ENCODE results near the gene ARHGEF4. TPM values are rescaled to one million over a fixed set of nuclear protein-coding genes. Genes with fewer than 3 reads are reported as not detected.

ARHGEF4 gene
- total and polyA plus RNA-seq, 2 experiments from 2014 or later = 4.6 to 16.6 TPM

DNA sequence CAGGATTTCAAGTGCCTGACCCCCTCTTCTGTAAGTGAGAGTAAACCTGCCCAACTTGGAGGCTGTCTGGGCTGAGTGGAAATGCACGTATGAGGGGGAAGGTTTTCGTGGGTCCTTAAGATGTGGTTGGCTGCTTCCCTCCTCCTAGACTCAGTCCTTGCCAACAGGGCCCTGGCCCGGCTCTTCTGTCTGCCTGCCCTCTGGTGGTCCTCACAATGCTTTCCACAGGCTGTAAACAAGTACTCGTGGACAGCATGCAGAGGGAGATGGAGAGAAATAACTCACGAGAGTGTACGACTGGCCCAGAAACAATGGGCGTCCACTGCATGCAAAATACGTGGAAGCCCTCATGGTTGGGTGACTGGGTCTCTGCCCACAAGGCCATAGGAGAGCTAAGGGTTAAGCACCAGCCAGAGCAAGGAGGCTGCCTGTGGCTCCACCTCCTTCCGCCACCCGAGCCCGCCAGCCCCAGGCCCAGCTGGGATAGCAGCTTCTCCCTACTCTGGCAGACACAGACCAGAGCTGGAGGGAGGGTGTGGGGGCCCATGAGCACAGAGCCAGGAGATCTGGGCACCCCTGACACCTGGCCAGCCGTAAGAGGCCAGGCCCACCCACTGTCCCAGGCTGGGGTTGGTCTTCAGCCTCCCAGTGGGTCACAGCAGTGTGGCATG lies 17.0 kb upstream of the ARHGEF4 start:
- peak; percentile 52 for DNase-seq (ENCODE audit: low spot score)
- Mint-ChIP-seq H3K27me3 (ENCODE audit: insufficient read depth, low read depth, poor library complexity) (peaks cover 16% of the 10 kb centered on the region), H3K4me3 (peak overlapping the region; percentile 29; the same call in 1 of the 3 replicates), H3K27ac (peak overlapping the region; percentile 39; the same call in 1 of the 2 replicates), H3K36me3 (ENCODE audit: low read depth) (no peaks in the 10 kb centered on the region), H3K4me1 (peaks cover 22% of the 10 kb centered on the region), H3K9me3 (no peaks in the 10 kb centered on the region)
- H3K4me2 ChIP-seq = no peak overlapping the region
- H3F3A ChIP-seq (replicated peaks; ENCODE audit: low read depth) = no peaks in the 10 kb centered on the region
- no peaks in the 10 kb centered on the region for H3K36me3 ChIP-seq (ENCODE audit: insufficient read depth)
- TF ChIP-seq CREB1 (CRISPR knock-in tag; IDR thresholded peaks at IDR 0.05; ENCODE audit: low read depth) = no peak
- TF ChIP-seq, protein P1, sequence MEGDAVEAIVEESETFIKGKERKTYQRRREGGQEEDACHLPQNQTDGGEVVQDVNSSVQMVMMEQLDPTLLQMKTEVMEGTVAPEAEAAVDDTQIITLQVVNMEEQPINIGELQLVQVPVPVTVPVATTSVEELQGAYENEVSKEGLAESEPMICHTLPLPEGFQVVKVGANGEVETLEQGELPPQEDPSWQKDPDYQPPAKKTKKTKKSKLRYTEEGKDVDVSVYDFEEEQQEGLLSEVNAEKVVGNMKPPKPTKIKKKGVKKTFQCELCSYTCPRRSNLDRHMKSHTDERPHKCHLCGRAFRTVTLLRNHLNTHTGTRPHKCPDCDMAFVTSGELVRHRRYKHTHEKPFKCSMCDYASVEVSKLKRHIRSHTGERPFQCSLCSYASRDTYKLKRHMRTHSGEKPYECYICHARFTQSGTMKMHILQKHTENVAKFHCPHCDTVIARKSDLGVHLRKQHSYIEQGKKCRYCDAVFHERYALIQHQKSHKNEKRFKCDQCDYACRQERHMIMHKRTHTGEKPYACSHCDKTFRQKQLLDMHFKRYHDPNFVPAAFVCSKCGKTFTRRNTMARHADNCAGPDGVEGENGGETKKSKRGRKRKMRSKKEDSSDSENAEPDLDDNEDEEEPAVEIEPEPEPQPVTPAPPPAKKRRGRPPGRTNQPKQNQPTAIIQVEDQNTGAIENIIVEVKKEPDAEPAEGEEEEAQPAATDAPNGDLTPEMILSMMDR (conservative IDR thresholded peaks at IDR 0.05; ENCODE audit: low read depth in 2 of 2) = peak; percentile 33 to 46
- TF ChIP-seq ZNF462 (CRISPR knock-in tag; IDR thresholded peaks at IDR 0.05) = no peak
- TF ChIP-seq EZH2phosphoT487 (IDR thresholded peaks at IDR 0.05; ENCODE audit: unreplicated experiment) = no peak
- no peaks in the 10 kb centered on the region for H3K9me2 ChIP-seq (ENCODE audit: insufficient read depth)
- peak; percentile 84 for ATAC-seq
- peaks cover 14% of the 10 kb centered on the region; the same call in 1 of the 2 replicates for H3K4me1 ChIP-seq (ENCODE audit: insufficient read depth)
- H3K79me2 ChIP-seq (replicated peaks; ENCODE audit: insufficient read depth) = no peaks in the 10 kb centered on the region
- H3K4me3 ChIP-seq = no peak overlapping the region
- H4K20me1 ChIP-seq (replicated peaks; ENCODE audit: insufficient read depth) = no peaks in the 10 kb centered on the region; the same call in 1 of the 2 replicates
- H3K27me3 ChIP-seq (ENCODE audit: insufficient read depth) = no peaks in the 10 kb centered on the region
- H2AFZ ChIP-seq = peak overlapping the region; percentile 99
- no peak overlapping the region for H3K27ac ChIP-seq (ENCODE audit: low read depth)

Measured in GM23338 (cell line).